GM12878 (cell line): ENCODE results near the gene ADARB1. TPM values are rescaled to one million over a fixed set of nuclear protein-coding genes. Genes with fewer than 3 reads are reported as not detected.

Source experiments
- ATAC-seq: fragments of 200-7000 bp; cut with Tn5 transposase; 3 replicates; pipeline ENCODE4 v1.9.1; 2020; ENCODE audit warnings: mild to moderate bottlenecking, moderate library complexity
- BruUV-seq: library from RNA; stranded (reverse); fragments of 400-500 nt; replicated peaks from 2 replicates; lab custom pipeline; 2021; lab: Mats Ljungman, UMichigan
- CTCF ChIA-PET: fragments of 300-600 bp; sonication (Branson Sonifier 250); formaldehyde crosslinking; extraction: SDS; loops from one replicate; lab custom pipeline; 2021; ENCODE audit warnings: inconsistent platforms; lab: Yijun Ruan, JAX
- POLR2A ChIA-PET: fragments of 350-600 bp; formaldehyde crosslinking; extraction: SDS; loops from one replicate; lab custom pipeline; 2021; ENCODE audit warnings: inconsistent platforms; lab: Charles Lee
- RAD21 ChIA-PET: fragments of 300-600 bp; sonication (Branson Sonifier 250); formaldehyde crosslinking; loops from one replicate; lab custom pipeline; 2023; ENCODE audit warnings: antibody characterized with exemption; ENCODE audit not compliant: unreplicated experiment; lab: Charles Lee
- SMC1A ChIA-PET: fragments of 300-600 bp; sonication (Branson Sonifier 250); formaldehyde crosslinking; loops from one replicate; lab custom pipeline; 2023; ENCODE audit not compliant: unreplicated experiment, uncharacterized antibody; lab: Charles Lee
- DNase-seq: peaks from one replicate; pipeline ENCODE4 v3.0.0-alpha.2; 2011; ENCODE audit warnings: low read depth, low spot score
- FAIRE-seq: peaks from 3 replicates; lab custom pipeline; 2011; peaks lifted over from hg19 to GRCh38; lab: Jason Lieb, UNC
- H2AFZ ChIP-seq: 2 replicates; pipeline ENCODE4 v1.6.0; 2011; ENCODE audit warnings: low read depth, low read length, control low read depth; ENCODE audit not compliant: control insufficient read depth
- H3K27ac ChIP-seq: 2 replicates; pipeline ENCODE4 v1.5.1; 2011; ENCODE audit warnings: control low read depth; ENCODE audit not compliant: control insufficient read depth, insufficient read depth
- H3K27me3 ChIP-seq, 2 experiments: replicated peaks in 1 of 2; 2 replicates each; pipeline versions ENCODE4 v1.6.0 to v1.6.1; 2011; ENCODE audit warnings: low read length in 1 of 2; ENCODE audit not compliant: control insufficient read depth in 2 of 2, insufficient read depth in 2 of 2
- H3K36me3 ChIP-seq, 2 experiments: 2 replicates each; pipeline ENCODE4 v1.5.1; 2011; ENCODE audit warnings: low read length in 1 of 2; ENCODE audit not compliant: control insufficient read depth in 2 of 2, insufficient read depth in 2 of 2
- H3K4me1 ChIP-seq: 2 replicates; pipeline ENCODE4 v1.6.1; 2011; ENCODE audit warnings: mild to moderate bottlenecking, low read length, moderate library complexity, mixed read lengths; ENCODE audit not compliant: control insufficient read depth, insufficient read depth
- H3K4me2 ChIP-seq: 2 replicates; pipeline ENCODE4 v1.6.0; 2011; ENCODE audit warnings: control low read depth; ENCODE audit not compliant: control insufficient read depth, insufficient read depth
- H3K4me3 ChIP-seq: fragments of 200-600 bp; sonication (generic); 2 replicates; pipeline ENCODE4 v1.5.1; 2016
- H3K79me2 ChIP-seq: 2 replicates; pipeline ENCODE4 v1.6.0; 2011; ENCODE audit warnings: low read length; ENCODE audit not compliant: control insufficient read depth, insufficient read depth
- H3K9ac ChIP-seq: 2 replicates; pipeline ENCODE4 v1.8.0; 2011; ENCODE audit warnings: low read length, control low read depth, mixed read lengths; ENCODE audit not compliant: control insufficient read depth, insufficient read depth
- H3K9me3 ChIP-seq: replicated peaks from 3 replicates; pipeline ENCODE4 v1.5.1; 2011; ENCODE audit warnings: mild to moderate bottlenecking, low read length; ENCODE audit not compliant: control insufficient read depth, insufficient read depth
- H4K20me1 ChIP-seq: 2 replicates; pipeline ENCODE4 v1.6.0; 2011; ENCODE audit not compliant: control insufficient read depth, insufficient read depth
- E2F4 ChIP-seq: IDR thresholded peaks from 2 replicates; pipeline ENCODE4 v1.6.1; 2012; ENCODE audit warnings: low read depth, low read length, improper control_type of control experiment
- FOS ChIP-seq: IDR thresholded peaks from 3 replicates; pipeline ENCODE4 v1.6.1; 2011; ENCODE audit warnings: borderline replicate concordance; ENCODE audit not compliant: insufficient read length; ENCODE audit errors: extremely low read depth
- NR2C1 ChIP-seq: fragments of 450-650 bp; IDR thresholded peaks from 2 replicates; pipeline ENCODE4 v1.6.1; 2017; ENCODE audit warnings: antibody characterized with exemption, mild to moderate bottlenecking, moderate library complexity
- SIX5 ChIP-seq: IDR thresholded peaks from 2 replicates; pipeline ENCODE4 v1.6.1; 2011; ENCODE audit warnings: mild to moderate bottlenecking, low read depth, low read length, moderate library complexity; ENCODE audit not compliant: severe bottlenecking
- WGBS: methylation state at CpG from one replicate; pipeline ENCODE4 v1.1.6; 2016; ENCODE audit warnings: low lambda C conversion rate; ENCODE audit not compliant: insufficient replicate concordance, insufficient coverage; ENCODE audit errors: missing lambda C conversion rate; 5-methylcytosine and 5-hydroxymethylcytosine counted together
- in situ Hi-C: fragments of 300-500 bp; cut with MboI; formaldehyde crosslinking; loops from 9 replicates; pipeline ENCODE4 v1.14.3; 2018; ENCODE audit warnings: mixed read lengths
- intact Hi-C: fragments of 100-400 bp; cut with micrococcal nuclease; formaldehyde crosslinking; loops from one replicate; pipeline ENCODE4 v1.14.2; 2022; ENCODE audit not compliant: unreplicated experiment
- polyA plus RNA-seq, 11 experiments: library from polyadenylated mRNA; depleted of rRNA in 4 of 11; unstranded in 6 of 11; stranded (reverse) in 5 of 11; fragments of >200 nt; fragmentation: Nextera tagmentation in 4 of 11; fragmentation: Illumina TruSeq in 1 of 11; extraction: Ambion mirVana in 4 of 11; extraction: Trizol in 1 of 11; gene quantifications; 1 replicate in 1 of 11; 2 replicates in 10 of 11; pipeline versions ENCODE4 v1.2.1 to v1.2.3, GENCODE V29; 2011 to 2016; ENCODE audit warnings: inconsistent platforms in 2 of 11, missing spikeins in 2 of 11, low read depth in 1 of 11
- total RNA-seq, 4 experiments: library from RNA; depleted of rRNA in 3 of 4; stranded (reverse); fragments of >200 nt in 3 of 4; fragmentation: Illumina TruSeq in 1 of 4; extraction: Trizol in 1 of 4; gene quantifications; 2 replicates each; pipeline versions ENCODE4 v1.2.1 to v1.2.3, GENCODE V29; 2013 to 2021
- TF ChIP-seq, protein P1 (sequence below): fragments of 450-650 bp; formaldehyde crosslinking; IDR thresholded peaks from 2 replicates; pipeline ENCODE4 v1.4.0; 2022; ENCODE audit warnings: mild to moderate bottlenecking, moderate library complexity

The ADARB1 gene
- total and polyA plus RNA-seq, 10 of the 15 experiments (the other 5 are each of a cell fraction or from before 2014, with no cell fraction given) = 5.7 to 61.7 (median 25.3) TPM

DNA sequence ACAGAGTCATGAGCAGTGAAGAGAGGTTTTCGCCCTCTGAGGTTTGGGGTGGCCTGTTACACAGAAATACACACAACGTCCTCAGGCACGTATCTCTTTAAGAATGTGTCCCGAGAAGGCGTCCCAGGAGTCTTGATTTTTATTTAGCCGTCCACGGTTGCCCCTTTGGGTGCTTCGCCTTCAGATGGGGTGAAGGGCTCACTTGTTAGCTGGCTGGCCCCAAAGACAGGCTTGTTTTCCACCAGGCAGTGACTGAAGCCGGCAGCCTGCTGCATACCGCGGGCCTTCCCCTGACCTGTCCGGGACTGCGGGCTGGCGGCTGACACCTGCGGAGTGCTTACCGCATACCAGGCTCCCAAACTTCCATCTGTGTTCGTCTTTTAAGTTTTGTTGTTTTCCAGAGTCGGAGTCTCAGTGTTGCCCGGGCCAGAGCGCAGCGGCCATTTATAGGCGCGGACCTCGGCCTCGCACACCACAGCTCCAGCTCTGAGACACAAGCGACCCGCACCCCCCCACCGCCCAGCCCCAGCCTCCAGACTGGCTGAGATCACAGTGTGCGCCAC, 1.6 kb upstream of the ADARB1 start:
- no peaks in the 10 kb centered on the region for H3K36me3 ChIP-seq
- no peak overlapping the region for H3K9ac ChIP-seq
- no peak overlapping the region for H2AFZ ChIP-seq
- ChIA-PET POLR2A (interaction anchor here (1.0 kb wide), 1 partner anchor 198 kb away, joined by 3 read pairs; no protein-coding TSS in a partner anchor), CTCF (interaction anchor here (2.0 kb wide), 1 partner anchor 65 kb away, joined by 8 read pairs; no protein-coding TSS in a partner anchor), RAD21 (no interaction called here), SMC1A (interaction anchor here (0.7 kb wide), 1 partner anchor 68 kb away, joined by 4 read pairs; no protein-coding TSS in a partner anchor)
- no peak overlapping the region for H3K4me2 ChIP-seq
- no peak overlapping the region for H3K27ac ChIP-seq
- in situ Hi-C loops (no loop called here), intact Hi-C loops (no loop called here)
- no peaks in the 10 kb centered on the region; the same call in 2 of the 3 replicates for H3K9me3 ChIP-seq
- no peak for FAIRE-seq
- peaks cover 0 to 9% of the 10 kb centered on the region in 2 experiments; a peak in 2 of 4 replicates for H3K27me3 ChIP-seq
- H3K79me2 ChIP-seq = no peaks in the 10 kb centered on the region
- no peaks in the 10 kb centered on the region for H4K20me1 ChIP-seq
- ATAC-seq = no peak
- no peak overlapping the region for H3K4me3 ChIP-seq
- BruUV-seq = no TSS peak
- no peak for TF ChIP-seq E2F4
- no peak for TF ChIP-seq SIX5
- TF ChIP-seq, protein P1, sequence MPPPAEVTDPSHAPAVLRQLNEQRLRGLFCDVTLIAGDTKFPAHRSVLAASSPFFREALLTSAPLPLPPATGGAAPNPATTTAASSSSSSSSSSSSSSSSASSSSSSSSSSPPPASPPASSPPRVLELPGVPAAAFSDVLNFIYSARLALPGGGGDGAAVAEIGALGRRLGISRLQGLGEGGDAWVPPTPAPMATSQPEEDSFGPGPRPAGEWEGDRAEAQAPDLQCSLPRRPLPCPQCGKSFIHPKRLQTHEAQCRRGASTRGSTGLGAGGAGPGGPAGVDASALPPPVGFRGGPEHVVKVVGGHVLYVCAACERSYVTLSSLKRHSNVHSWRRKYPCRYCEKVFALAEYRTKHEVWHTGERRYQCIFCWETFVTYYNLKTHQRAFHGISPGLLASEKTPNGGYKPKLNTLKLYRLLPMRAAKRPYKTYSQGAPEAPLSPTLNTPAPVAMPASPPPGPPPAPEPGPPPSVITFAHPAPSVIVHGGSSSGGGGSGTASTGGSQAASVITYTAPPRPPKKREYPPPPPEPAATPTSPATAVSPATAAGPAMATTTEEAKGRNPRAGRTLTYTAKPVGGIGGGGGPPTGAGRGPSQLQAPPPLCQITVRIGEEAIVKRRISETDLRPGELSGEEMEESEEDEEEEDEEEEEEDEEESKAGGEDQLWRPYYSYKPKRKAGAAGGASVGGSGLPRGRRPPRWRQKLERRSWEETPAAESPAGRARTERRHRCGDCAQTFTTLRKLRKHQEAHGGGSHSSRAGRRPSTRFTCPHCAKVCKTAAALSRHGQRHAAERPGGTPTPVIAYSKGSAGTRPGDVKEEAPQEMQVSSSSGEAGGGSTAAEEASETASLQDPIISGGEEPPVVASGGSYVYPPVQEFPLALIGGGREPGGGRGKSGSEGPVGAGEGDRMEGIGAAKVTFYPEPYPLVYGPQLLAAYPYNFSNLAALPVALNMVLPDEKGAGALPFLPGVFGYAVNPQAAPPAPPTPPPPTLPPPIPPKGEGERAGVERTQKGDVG = no peak
- no peak for TF ChIP-seq NR2C1
- TF ChIP-seq FOS = no peak
- H3K4me1 ChIP-seq = 0 out of 2 replicates have a peak, but pooled peaks cover 5% of the 10 kb centered on the region
- DNase-seq = no peak
- 90% methylated on average over 29 of the region's 29 CpGs for WGBS
